Fibroblast of gingiva (primary cell): ENCODE results near the gene EHBP1.
"Not testable (repeated sequence)": the region's sequence is repeated elsewhere in the genome, so short reads cannot be mapped to it uniquely, and the experiment has no call there.

Experiments used
- DNase-seq: peaks from one replicate; pipeline ENCODE4 v3.0.0-alpha.2; 2011; ENCODE audit warnings: low read depth

Gene EHBP1

GRCh38 chr2:62736899-62737559 is 31.5 kb downstream of the EHBP1 start:
- DNase-seq = no peak

DNA sequence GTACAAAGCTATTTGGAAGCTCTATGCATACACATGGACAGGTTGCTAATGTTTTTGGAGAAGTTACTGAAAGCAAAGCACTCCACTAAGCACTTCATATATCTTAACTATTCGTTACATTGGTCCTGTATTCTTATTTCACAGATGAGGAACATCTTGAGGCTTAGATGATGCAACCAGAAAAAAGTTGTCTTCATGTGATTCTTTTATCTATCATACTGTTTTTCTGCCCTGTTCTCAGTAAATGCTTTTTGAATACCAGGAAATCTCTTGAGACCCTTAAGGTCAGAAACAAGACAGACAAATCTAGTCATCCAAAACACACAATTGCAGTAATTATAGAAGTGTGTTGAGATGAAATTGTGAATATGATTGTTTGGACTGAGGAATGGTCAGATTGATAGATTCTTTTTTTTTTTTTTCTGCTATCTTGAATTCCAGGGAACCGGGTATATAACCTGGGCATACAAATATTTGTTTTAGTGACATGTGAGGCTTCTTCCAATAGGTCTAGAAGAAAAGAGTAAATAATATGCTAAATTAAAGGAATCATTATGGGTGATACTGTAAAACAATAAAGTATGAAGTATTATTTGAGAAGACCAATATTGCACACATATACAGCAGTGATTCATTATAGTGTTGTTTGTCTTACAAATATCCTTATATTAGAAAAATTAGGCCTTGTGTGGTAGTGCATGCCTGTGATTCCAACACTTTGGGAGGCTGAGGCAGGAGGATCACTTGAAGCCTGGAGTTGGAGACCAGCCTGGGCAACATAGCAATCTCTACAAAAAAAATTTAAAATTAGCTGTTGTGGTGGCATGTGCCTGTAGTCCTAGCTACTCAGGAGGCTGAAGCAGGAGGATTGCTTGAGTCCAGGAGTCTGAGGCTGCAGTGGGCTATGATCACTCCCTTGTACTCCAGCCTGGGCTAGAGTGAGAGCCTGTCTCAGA is 33.7 kb downstream of the EHBP1 start:
- peak; percentile 26 for DNase-seq

DNA sequence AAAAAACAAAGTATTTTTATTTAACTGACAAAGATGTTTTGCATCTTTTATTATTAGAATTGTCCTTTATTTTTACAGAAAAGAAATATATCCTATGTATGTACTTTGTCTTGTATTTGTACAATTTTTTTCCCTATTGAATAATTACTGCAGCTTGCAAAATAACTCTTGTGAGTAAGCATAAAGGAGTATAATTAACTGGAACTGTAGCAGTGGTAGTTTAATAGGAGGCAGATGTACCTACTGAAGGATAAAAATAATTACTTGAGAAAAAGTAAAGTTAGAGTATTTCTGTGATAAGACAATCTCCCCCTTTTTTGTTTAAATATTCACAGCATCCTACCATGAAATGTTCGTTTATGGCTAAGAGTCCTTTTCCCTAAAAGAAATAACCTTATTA is 34.7 kb downstream of the EHBP1 start:
- DNase-seq = peak; percentile 36

DNA sequence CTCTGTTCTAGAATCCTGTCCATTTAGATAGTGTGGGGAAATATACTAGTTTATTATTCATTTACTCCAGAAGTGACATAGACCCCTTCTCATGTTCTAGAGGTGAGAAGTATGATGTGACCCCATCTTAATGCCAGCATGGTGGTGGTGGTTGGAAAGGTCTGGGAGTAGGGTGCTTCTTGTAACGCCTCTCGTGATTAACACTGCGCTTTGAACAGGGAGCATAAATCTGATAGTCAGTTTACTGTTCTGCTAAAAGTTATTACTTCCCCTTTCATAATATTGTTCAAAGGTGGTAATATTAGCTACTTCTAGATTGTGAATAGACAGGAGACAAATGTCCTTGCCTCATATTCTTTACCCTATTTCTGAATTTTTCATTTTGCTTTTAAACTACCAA is 35.6 kb downstream of the EHBP1 start:
- no peak for DNase-seq

DNA sequence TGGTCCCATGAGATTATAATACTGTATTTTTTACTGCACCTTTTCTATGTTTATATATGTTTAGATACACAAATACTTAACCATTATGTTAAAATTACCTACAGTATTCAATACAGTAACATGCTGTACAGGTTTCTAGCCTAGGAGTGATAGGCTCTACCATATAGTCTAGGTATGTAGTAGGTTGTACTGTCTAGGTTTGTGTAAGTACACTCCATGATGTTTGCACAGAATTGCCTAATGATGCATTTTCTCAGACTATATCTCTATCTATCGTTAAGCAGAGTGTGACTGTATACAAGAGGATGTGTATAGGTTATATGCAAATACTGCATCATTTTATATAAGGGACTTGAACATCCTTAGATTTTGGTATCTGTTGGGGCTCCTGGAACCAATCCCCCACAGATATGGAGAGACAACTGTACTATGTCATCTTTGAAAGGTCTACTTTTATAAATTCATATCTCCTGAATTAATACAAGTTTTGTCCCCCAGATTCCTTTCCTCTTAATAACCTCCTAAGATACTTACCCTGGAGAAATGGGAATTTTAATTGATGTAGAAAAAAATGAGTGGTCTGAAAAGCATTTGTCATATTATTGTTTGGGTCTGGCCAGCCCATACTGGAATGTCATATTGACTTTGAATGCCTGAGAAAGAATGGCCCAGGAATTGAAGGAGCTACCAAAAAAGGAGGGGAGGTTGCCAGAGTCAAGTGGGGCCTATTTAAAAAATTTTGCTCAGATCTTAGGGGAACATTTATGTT is 36.6 kb downstream of the EHBP1 start:
- no peak for DNase-seq

DNA sequence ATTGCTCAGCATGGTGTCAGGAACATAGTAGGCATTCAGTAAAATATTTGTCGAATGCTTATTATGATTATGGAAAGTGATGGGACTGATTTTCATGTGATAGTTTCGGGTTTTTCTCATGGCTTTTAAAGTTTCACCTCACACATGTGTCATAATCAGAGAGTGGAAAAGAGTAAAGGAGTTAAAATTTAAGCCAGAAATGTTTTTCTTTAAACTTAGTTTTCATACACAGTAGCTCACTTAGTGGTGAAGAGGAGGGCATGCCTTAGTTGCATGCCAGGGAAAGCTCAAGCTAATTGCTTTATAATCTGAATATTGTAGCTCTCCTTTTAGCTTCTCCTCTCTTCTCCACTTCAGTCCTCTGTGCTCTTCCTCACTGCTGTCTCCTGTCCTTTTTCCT is 38.0 kb downstream of the EHBP1 start:
- no peak for DNase-seq

DNA sequence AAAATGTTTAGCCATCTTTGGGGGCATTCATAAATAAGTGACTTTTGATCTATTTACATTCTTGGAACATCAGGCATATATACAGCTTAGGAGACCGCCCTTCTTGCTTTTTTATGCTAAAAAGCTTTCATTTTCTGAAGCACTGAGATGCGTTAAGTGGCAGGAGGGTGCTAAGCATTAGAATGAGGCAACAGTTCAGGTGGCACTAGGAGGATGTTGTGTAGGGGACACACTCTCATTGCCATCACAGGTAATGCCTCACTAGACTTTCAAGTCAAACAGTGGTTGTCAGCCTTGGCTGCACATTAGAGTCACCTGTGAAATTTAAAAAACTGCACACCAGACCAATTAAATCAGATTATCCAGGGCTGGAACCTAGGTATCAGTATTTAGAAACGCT is 39.1 kb downstream of the EHBP1 start:
- no peak for DNase-seq

GRCh38 chr2:62745891-62746481 is 40.5 kb downstream of the EHBP1 start:
- no peak for DNase-seq

DNA sequence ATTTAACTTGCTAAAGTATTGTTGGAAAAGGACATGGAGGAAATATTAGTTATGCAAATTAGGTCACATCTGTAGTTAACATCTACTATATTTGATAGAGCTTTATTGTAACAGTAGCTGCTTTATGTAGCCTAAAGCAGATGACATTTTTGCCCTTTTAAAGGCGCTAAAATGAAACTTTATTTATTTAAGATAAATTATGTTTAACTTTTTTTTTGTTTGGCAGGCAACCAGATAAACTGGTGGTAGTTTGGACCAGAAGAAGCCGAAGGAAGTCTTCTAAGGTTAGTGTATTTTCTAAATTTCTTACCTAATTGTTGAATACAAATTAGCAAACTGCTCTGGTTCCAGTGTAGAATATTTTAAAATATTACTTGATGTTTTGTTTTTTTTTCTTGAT is 41.7 kb downstream of the EHBP1 start:
- DNase-seq = no peak

DNA sequence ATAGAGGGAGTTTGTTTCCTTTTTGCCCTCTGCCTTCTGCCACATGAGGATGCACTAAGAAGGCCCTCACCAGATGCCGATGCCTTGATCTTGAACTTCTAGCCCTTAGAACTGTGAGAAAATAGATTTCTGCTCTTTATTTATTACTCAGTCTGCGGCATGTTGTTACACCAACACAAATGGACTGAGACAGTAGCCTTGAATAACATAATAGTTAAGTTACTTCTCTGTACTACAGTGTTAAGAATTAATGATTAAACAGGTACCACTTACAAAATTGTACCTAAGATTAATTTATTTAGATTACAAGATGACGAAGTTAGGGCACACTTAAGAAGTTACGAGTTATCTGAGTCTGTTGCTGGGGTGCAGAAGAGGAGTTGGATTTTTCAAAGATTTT is 42.4 kb downstream of the EHBP1 start:
- no peak for DNase-seq

- not testable (repeated sequence) for DNase-seq
Measured at GRCh38 chr2:62749111-62749510, 43.6 kb downstream of the EHBP1 start.

DNA sequence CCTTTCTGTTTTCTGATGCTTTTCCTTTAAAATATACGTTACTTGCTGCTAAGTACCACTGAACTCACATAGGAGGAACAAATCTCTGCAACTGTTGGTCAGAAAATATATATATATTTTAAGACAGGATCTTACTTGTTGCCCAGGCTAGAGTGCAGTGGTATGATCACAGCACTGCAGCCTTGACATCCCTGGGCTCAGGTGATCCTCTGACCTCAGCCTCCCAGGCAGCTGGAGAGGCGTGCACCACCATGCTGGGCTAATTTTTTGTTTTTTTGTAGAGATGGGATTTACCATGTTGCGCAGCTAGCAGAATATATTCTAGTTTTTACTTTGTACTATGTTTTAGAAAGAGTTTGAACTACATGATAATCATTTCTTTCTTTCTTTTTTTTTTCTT is 51.5 kb downstream of the EHBP1 start:
- DNase-seq = no peak

DNA sequence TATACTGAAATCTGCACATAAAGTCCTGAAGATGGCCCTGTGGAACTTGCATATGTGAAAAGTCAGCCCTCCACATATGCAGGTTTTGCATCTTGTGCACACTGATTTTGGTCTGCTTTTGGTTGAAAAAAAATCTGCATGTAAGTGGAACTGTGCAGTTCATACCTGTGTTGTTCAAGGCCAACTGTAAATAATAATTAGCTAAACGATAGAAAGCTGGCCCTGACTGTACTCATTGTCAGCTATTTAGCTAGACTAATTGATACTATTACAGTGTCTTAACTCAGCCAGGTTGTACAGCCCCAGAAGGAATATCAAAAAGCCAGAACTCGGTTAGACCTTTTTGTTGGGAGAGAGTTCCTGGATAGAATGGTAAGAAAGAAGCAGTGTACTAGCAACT is 54.5 kb downstream of the EHBP1 start:
- DNase-seq = no peak

DNA sequence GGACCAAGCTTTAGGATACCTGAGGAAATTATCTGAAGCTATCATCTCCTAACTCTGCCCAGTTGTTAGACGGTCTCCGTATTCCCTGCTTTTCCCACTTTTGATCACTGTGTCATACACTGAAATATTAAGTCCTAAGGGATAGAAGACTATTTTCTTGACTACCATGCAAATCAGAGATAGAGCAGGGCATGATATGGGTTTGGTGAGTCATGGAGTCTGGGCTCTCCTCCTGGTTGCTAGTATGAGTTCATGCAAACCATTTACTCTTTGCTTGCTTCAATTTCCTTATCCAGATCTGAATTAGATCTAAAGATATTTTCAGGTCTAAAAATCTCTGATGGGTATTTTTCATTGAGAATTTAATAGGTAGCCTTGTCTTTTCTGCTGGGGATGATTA is 55.0 kb downstream of the EHBP1 start:
- peak; percentile 23 for DNase-seq

GRCh38 chr2:62765619-62766376 is 60.3 kb downstream of the EHBP1 start:
- DNase-seq = no peak

- no peak for DNase-seq
Measured at GRCh38 chr2:62768615-62769014, 63.1 kb downstream of the EHBP1 start.

GRCh38 chr2:62770629-62771028 is 65.1 kb downstream of the EHBP1 start:
- no peak for DNase-seq

DNA sequence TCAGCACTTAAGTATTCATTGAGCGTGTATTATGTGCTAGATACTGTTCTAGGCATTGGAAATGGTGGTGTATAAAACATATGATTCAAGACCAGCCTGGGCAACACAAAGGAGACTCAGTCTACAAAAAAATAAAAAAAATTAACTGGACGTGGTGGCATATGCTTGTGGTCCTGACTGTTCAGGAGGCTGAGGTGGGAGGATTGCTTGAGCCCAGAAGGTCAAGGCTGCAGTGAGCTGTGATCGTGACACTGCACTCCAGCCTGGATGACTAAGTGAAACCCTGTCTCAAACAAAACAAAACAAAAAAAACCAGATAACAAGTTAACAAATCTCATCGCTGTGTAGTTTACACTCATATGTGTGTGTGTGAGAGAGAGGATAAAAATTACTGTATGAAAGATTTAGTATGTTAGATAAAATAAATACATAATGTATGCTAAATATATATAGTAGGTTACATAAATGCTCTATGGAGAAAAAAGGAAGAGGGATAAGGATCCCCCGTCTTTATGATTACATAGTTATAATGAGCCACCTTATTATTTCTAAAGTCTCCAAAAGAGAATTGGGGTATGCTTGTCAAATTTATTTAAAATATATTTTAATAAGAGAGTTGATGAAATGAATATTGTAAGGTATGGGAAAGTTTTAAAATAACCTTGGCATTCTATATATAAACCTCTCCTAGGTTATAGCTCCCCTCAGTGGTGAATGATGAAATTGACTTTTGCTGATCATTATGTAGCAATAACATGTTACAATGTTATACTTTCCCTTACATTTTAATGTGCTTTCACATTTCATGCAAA is 69.2 kb downstream of the EHBP1 start:
- DNase-seq = peak; percentile 43

DNA sequence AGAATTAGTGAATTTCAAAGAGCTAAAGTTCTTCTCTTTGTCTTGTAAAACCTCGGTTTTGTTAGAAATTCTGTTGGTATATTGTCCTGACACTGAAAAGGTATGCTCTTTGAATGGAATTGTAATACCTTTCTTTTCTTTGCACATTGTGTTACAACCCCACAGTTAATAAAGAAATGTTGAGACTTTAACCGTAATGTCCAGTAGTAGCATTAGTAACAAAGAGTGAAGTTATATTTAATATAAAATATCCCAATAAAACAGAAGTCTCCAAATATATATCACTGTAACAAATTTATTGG is 69.8 kb downstream of the EHBP1 start:
- DNase-seq = no peak

DNA sequence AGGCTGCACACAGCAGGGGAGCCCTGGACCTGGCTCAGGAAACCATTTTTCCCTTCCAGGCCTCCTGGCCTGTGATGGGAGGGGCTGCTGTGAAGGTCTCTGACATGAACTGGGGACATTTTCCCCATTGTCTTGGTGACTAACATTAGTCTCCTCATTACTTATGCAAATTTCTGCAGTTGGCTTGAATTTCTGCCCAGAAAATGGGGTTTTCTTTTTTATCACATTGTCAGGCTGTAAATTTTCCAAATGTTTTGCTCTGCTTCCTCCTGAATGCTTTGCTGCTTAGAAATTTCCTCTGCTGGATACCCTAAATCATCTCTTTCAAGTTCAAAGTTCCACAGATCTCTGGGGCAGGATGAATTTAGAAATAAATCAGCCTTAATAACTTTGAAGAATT is 78.2 kb downstream of the EHBP1 start:
- DNase-seq = no peak

- no peak for DNase-seq
Measured at GRCh38 chr2:62784341-62784740, 78.8 kb downstream of the EHBP1 start.
